Measurements from ENCODE around the gene MTMR1.

The MTMR1 gene

GRCh38 chrX:150762258-150763165 lies 69.3 kb downstream of the MTMR1 start:
- no peak for DNase-seq (ENCODE audit: low read depth, low spot score)

- DNase-seq (ENCODE audit: low read depth, low spot score): no peak
Observed at GRCh38 chrX:150763303-150763797, 70.2 kb downstream of the MTMR1 start.

GRCh38 chrX:150763810-150764209 lies 70.6 kb downstream of the MTMR1 start:
- no peak for DNase-seq (ENCODE audit: low read depth, low spot score)

GRCh38 chrX:150765237-150765636 lies 72.0 kb downstream of the MTMR1 start:
- no peak for DNase-seq (ENCODE audit: low read depth, low spot score)

- DNase-seq (ENCODE audit: low read depth, low spot score): no peak
Observed at GRCh38 chrX:150765782-150766350, 72.7 kb downstream of the MTMR1 start.

GRCh38 chrX:150766351-150767044 lies 73.3 kb downstream of the MTMR1 start:
- no peak for DNase-seq (ENCODE audit: low read depth, low spot score)

GRCh38 chrX:150767045-150767395 lies 73.8 kb downstream of the MTMR1 start:
- DNase-seq (ENCODE audit: low read depth, low spot score): no peak

- no peak for DNase-seq (ENCODE audit: low read depth, low spot score)
Observed at GRCh38 chrX:150767475-150768131, 74.4 kb downstream of the MTMR1 start.

GRCh38 chrX:150768132-150768485 lies 74.9 kb downstream of the MTMR1 start:
- DNase-seq (ENCODE audit: low read depth, low spot score): no peak

GRCh38 chrX:150768580-150769190 lies 75.5 kb downstream of the MTMR1 start:
- no peak for DNase-seq (ENCODE audit: low read depth, low spot score)

GRCh38 chrX:150769408-150769807 lies 76.2 kb downstream of the MTMR1 start:
- no peak for DNase-seq (ENCODE audit: low read depth, low spot score)

- DNase-seq (ENCODE audit: low read depth, low spot score): no peak
Observed at GRCh38 chrX:150770623-150771022, 77.4 kb downstream of the MTMR1 start.

- DNase-seq (ENCODE audit: low read depth, low spot score): no peak
Observed at GRCh38 chrX:150771116-150771515, 77.9 kb downstream of the MTMR1 start.

- DNase-seq (ENCODE audit: low read depth, low spot score): peak; percentile 50
Observed at GRCh38 chrX:150772150-150772970, 79.2 kb downstream of the MTMR1 start.

- DNase-seq (ENCODE audit: low read depth, low spot score): no peak
Observed at GRCh38 chrX:150773117-150773516, 79.9 kb downstream of the MTMR1 start.

- no peak for DNase-seq (ENCODE audit: low read depth, low spot score)
Observed at GRCh38 chrX:150773634-150774033, 80.4 kb downstream of the MTMR1 start.

GRCh38 chrX:150774798-150775568 lies 81.8 kb downstream of the MTMR1 start:
- DNase-seq (ENCODE audit: low read depth, low spot score): no peak

- DNase-seq (ENCODE audit: low read depth, low spot score): no peak
Observed at GRCh38 chrX:150775569-150776350, 82.6 kb downstream of the MTMR1 start.

- DNase-seq (ENCODE audit: low read depth, low spot score): no peak
Observed at GRCh38 chrX:150777328-150777992, 84.3 kb downstream of the MTMR1 start.

Measured in activated CD4-positive, CD25-positive, alpha-beta regulatory T cell treated with anti-CD3 and anti-CD28 coated beads, Interleukin-2, amount 50 U/mL, for 16 hours (primary cell).